ENCODE results near the gene NOXA1. TPM values are rescaled to one million over a fixed set of nuclear protein-coding genes. Genes with fewer than 3 reads are reported as not detected.

The NOXA1 gene
- total RNA-seq, 4 donors from 2014 or later = 19.7 to 53.9 (median 40.8) TPM

DNA sequence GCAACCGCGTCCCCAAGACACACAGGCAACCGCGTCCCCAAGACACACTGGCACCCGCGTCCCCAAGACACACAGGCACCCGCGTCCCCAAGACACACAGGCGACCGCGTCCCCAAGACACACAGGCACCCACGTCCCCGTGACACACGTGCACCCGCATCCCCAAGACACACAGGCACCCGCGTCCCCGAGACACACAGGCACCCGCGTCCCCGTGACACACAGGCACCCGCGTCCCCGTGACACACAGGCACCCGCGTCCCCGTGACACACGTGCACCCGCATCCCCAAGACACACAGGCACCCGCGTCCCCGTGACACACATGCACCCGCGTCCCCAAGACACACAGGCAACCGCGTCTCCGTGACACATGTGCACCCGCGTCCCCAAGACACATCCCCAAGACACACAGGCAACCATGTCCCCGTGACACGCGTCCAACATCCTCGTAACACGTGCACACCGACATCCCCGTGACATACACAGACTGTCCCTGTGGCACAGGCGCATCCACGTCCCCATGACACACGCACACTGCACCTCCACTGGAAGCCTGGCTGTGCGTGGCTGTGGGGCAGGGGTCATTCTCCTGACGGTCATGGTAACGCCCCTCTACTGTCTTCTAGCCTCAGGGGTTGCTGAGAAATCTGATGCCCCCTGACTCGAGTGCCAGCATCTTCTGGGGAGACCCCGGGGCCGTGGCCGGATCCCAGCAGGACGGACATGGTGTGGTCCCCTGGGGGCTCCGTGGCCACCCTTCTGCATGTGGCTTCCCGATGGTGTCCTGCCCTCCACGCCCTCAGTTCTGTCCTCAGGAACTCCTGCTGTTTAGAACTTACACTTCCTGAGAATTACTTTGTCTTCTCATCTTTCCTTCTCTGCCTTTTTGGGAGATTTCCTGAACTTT lies 24.4 kb upstream of the NOXA1 start:
- Histone ChIP-seq H3K36me3 (no peaks in the 10 kb centered on the region), H3K4me3 (no peak overlapping the region), H3K4me1 (peaks cover 3 to 15% (median 7%) of the 10 kb centered on the region in 4 donors), H3K27me3 (no peaks in the 10 kb centered on the region), H3K9me3 (no peaks in the 10 kb centered on the region), H3K27ac (peak overlapping the region in 1 of 4 donors; percentile 68)
- 94 to 95% methylated on average over 21 to 60 of the region's 60 CpGs for WGBS, 2 donors (ENCODE audit: low coverage in 1 of 2)
- in situ Hi-C loops (cut with MboI; ENCODE audit: low pct_ligation_motif_present in 1 of 4, low pct_unique_long_range_greater_than_20kb in 1 of 4, low sequenced_read_pairs in 3 of 4) = no loop called here
- intact Hi-C loops (cut with DNase I; ENCODE audit: low total_unique reads) = no loop called here
- no peak for TF ChIP-seq EP300 (IDR thresholded peaks at IDR 0.05; ENCODE audit: low read depth)
- TF ChIP-seq, protein P1, sequence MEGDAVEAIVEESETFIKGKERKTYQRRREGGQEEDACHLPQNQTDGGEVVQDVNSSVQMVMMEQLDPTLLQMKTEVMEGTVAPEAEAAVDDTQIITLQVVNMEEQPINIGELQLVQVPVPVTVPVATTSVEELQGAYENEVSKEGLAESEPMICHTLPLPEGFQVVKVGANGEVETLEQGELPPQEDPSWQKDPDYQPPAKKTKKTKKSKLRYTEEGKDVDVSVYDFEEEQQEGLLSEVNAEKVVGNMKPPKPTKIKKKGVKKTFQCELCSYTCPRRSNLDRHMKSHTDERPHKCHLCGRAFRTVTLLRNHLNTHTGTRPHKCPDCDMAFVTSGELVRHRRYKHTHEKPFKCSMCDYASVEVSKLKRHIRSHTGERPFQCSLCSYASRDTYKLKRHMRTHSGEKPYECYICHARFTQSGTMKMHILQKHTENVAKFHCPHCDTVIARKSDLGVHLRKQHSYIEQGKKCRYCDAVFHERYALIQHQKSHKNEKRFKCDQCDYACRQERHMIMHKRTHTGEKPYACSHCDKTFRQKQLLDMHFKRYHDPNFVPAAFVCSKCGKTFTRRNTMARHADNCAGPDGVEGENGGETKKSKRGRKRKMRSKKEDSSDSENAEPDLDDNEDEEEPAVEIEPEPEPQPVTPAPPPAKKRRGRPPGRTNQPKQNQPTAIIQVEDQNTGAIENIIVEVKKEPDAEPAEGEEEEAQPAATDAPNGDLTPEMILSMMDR (IDR thresholded peaks at IDR 0.05) = no peak
- TF ChIP-seq POLR2A (IDR thresholded peaks at IDR 0.05) = no peak
- no peak for TF ChIP-seq POLR2AphosphoS5 (IDR thresholded peaks at IDR 0.05)
- DNase-seq = no peak

DNA sequence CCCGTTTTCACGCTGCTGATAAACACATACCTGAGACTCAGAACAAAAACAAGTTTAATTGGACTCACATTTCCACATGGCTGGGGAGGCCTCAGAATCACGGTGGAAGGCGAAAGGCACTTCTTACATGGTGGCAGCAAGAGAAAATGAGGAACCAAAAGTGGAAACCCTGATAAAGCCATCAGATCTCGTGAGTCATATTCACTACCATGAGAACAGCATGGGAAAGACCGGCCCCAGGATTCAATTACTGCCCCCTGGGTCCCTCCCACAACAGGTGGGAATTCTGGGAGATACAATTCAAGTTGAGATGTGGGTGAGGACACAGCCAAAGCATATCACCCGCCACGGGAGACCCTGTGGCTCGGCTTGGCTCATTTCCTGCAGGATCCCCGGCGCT lies 20.4 kb upstream of the NOXA1 start:
- H3K36me3 ChIP-seq = no peaks in the 10 kb centered on the region
- no peaks in the 10 kb centered on the region for H3K9me3 ChIP-seq
- peaks cover 12 to 44% (median 27%) of the 10 kb centered on the region in 4 donors for H3K4me1 ChIP-seq
- no peak overlapping the region for H3K27ac ChIP-seq
- H3K4me3 ChIP-seq = no peak overlapping the region
- no peaks in the 10 kb centered on the region for H3K27me3 ChIP-seq
- in situ Hi-C loops (cut with MboI; ENCODE audit: low pct_ligation_motif_present in 1 of 4, low pct_unique_long_range_greater_than_20kb in 1 of 4, low sequenced_read_pairs in 3 of 4) (loop anchor here (10.0 to 25.0 kb wide), 2 partner anchors 115 to 118 kb away; partner anchors contain the start of gene TOR4A (in 2 of the 4)), intact Hi-C loops (cut with DNase I; ENCODE audit: low total_unique reads) (no loop called here)
- whole genome bisulfite sequencing, 2 donors (ENCODE audit: low coverage in 1 of 2) = 79 to 91% methylated on average over 4 to 11 of the region's 11 CpGs
- no peak for DNase-seq
- TF ChIP-seq POLR2A (IDR thresholded peaks at IDR 0.05) (no peak), POLR2AphosphoS5 (IDR thresholded peaks at IDR 0.05) (no peak), EP300 (IDR thresholded peaks at IDR 0.05; ENCODE audit: low read depth) (no peak)
- TF ChIP-seq, protein P1 (IDR thresholded peaks at IDR 0.05) = no peak

DNA sequence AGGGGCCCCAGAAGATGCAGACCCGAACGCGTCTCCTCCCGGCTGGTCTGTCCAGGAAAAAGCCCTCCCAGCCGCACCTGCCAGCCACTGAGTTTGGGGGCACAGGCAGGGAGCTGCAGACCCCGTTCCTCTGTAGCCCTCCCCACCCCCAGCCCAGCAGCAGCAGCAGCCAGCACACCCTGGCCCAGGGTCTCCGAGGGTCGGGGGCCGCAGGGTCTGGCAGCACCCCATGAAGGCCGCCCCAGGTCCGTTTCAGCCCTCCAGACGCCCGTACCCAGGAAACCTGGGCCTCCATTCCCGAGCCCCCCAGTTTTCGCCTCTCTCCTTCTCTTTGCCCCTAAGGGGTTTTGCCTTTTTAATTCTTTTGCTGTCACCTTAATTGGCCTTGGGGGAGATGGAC lies 19.9 kb upstream of the NOXA1 start:
- Histone ChIP-seq H3K4me3 (no peak overlapping the region), H3K27ac (no peak overlapping the region), H3K9me3 (no peaks in the 10 kb centered on the region), H3K27me3 (no peaks in the 10 kb centered on the region), H3K4me1 (peaks cover 12 to 47% (median 27%) of the 10 kb centered on the region in 4 donors), H3K36me3 (no peaks in the 10 kb centered on the region)
- in situ Hi-C loops (cut with MboI; ENCODE audit: low pct_ligation_motif_present in 1 of 4, low pct_unique_long_range_greater_than_20kb in 1 of 4, low sequenced_read_pairs in 3 of 4) = loop anchor here (10.0 to 25.0 kb wide), 2 partner anchors 116 to 118 kb away; partner anchors contain the start of gene TOR4A (in 2 of the 4)
- 98 to 100% methylated on average over 2 to 15 of the region's 15 CpGs for WGBS, 2 donors (ENCODE audit: low coverage in 1 of 2)
- TF ChIP-seq EP300 (IDR thresholded peaks at IDR 0.05; ENCODE audit: low read depth) = no peak
- no peak for TF ChIP-seq POLR2AphosphoS5 (IDR thresholded peaks at IDR 0.05)
- no peak for TF ChIP-seq POLR2A (IDR thresholded peaks at IDR 0.05)
- TF ChIP-seq, protein P1 (IDR thresholded peaks at IDR 0.05) = no peak
- intact Hi-C loops (cut with DNase I; ENCODE audit: low total_unique reads) = no loop called here
- no peak for DNase-seq

DNA sequence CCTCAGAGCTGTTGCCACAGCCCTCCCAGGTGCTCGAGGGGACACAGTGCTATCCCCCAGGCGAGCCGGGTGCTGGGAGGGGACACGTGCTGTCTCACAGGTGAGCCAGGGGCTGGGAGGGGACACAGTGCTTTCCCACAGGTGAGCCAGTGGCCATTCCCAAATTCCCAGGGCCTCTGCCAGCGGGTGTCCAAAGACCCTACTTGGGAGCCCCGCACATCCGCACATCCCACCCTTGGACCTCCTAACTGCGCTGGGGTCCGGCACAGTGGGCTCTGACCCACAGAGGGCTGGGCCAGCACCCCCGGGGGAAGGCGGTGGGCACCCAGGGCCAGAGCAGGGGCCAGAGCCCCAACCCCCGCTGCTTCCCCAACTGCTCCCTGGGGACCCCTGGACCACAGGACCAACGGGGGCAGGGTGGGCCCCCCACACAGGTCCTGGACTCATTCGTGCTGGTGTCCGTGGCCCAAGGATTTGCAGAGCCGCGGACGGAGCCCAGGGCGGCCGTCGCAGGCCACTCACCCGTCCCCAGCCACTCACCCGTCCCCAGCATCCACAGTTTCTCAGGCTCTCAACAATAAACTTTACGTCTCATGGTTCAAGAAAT lies 18.1 kb upstream of the NOXA1 start:
- no peak overlapping the region for H3K4me3 ChIP-seq
- no peaks in the 10 kb centered on the region for H3K27me3 ChIP-seq
- H3K36me3 ChIP-seq = no peaks in the 10 kb centered on the region
- no peak for DNase-seq
- in situ Hi-C loops (cut with MboI; ENCODE audit: low pct_ligation_motif_present in 1 of 4, low pct_unique_long_range_greater_than_20kb in 1 of 4, low sequenced_read_pairs in 3 of 4) = loop anchor here (10.0 to 25.0 kb wide), 2 partner anchors 118 to 120 kb away; partner anchors contain the start of gene TOR4A (in 2 of the 4)
- 95% methylated on average over 23 of the region's 24 CpGs; no CpG with 5 or more reads in 1 of the 2 donors for WGBS, 2 donors (ENCODE audit: low coverage in 1 of 2)
- TF ChIP-seq, protein P1 (IDR thresholded peaks at IDR 0.05) = no peak
- no peak for TF ChIP-seq EP300 (IDR thresholded peaks at IDR 0.05; ENCODE audit: low read depth)
- TF ChIP-seq POLR2AphosphoS5 (IDR thresholded peaks at IDR 0.05) = no peak
- TF ChIP-seq POLR2A (IDR thresholded peaks at IDR 0.05) = no peak
- H3K4me1 ChIP-seq = peaks cover 8 to 39% (median 24%) of the 10 kb centered on the region in 4 donors
- H3K27ac ChIP-seq = no peak overlapping the region
- intact Hi-C loops (cut with DNase I; ENCODE audit: low total_unique reads) = no loop called here
- H3K9me3 ChIP-seq = no peaks in the 10 kb centered on the region

Data from transverse colon (tissue), 4 donors.